Measurements from ENCODE around the gene TMBIM1.

GRCh38 chr2:218319813-218320365, 27.6 kb upstream of the TMBIM1 start:
- TF ChIP-seq, protein P1, sequence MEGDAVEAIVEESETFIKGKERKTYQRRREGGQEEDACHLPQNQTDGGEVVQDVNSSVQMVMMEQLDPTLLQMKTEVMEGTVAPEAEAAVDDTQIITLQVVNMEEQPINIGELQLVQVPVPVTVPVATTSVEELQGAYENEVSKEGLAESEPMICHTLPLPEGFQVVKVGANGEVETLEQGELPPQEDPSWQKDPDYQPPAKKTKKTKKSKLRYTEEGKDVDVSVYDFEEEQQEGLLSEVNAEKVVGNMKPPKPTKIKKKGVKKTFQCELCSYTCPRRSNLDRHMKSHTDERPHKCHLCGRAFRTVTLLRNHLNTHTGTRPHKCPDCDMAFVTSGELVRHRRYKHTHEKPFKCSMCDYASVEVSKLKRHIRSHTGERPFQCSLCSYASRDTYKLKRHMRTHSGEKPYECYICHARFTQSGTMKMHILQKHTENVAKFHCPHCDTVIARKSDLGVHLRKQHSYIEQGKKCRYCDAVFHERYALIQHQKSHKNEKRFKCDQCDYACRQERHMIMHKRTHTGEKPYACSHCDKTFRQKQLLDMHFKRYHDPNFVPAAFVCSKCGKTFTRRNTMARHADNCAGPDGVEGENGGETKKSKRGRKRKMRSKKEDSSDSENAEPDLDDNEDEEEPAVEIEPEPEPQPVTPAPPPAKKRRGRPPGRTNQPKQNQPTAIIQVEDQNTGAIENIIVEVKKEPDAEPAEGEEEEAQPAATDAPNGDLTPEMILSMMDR (IDR thresholded peaks at IDR 0.05) = no peak
- TF ChIP-seq POLR2A (IDR thresholded peaks at IDR 0.05) = no peak

Data from right lobe of liver (tissue), 4 donors.